22Rv1 (cell line): ENCODE measurements around the gene NUSAP1.

Source experiments
- ZFX ChIP-seq: fragments of 450-650 bp; IDR thresholded peaks from 2 replicates; pipeline ENCODE4 v1.6.1; 2017; ENCODE audit warnings: antibody characterized with exemption, borderline replicate concordance
- TF ChIP-seq, protein P1 (sequence below): fragments of 450-650 bp; IDR thresholded peaks from 2 replicates; pipeline ENCODE4 v1.5.1; 2017; ENCODE audit warnings: mild to moderate bottlenecking

DNA sequence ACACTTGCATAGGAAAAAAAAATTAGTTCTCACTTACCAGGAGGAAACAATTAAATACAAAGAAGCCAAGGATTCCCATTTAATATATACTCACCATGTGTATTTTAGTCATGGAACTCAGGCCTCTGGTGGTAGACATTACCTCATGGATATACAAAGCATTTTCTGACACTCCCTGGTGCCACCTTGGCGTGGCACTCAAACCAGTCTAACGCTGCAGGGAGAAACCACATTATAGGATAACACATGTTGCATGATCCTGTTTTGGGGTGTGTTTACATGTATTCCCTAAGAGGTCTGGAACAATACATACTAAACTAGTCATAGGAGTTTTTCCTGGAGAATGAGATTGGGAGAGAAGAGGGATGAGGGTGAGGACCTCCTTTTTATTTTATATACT lies 78.3 kb downstream of the NUSAP1 start:
- TF ChIP-seq, protein P1, sequence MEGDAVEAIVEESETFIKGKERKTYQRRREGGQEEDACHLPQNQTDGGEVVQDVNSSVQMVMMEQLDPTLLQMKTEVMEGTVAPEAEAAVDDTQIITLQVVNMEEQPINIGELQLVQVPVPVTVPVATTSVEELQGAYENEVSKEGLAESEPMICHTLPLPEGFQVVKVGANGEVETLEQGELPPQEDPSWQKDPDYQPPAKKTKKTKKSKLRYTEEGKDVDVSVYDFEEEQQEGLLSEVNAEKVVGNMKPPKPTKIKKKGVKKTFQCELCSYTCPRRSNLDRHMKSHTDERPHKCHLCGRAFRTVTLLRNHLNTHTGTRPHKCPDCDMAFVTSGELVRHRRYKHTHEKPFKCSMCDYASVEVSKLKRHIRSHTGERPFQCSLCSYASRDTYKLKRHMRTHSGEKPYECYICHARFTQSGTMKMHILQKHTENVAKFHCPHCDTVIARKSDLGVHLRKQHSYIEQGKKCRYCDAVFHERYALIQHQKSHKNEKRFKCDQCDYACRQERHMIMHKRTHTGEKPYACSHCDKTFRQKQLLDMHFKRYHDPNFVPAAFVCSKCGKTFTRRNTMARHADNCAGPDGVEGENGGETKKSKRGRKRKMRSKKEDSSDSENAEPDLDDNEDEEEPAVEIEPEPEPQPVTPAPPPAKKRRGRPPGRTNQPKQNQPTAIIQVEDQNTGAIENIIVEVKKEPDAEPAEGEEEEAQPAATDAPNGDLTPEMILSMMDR: no peak
- no peak for TF ChIP-seq ZFX
